T-helper 1 cell treated with Interleukin-12 subunit alpha and Interleukin-12 subunit beta and Interleukin-4 antibody, amounts not matched to agents 30 ng/mL and 1 ng/mL, for 36 hours (primary cell): ENCODE results near the gene CFH. TPM values are rescaled to one million over a fixed set of nuclear protein-coding genes. Genes with fewer than 3 reads are reported as not detected.
"Not testable (repeated sequence)": the region's sequence is repeated elsewhere in the genome, so short reads cannot be mapped to it uniquely, and the experiment has no call there.

ENCODE experiments used
- intact Hi-C: fragments of 100-400 bp; cut with micrococcal nuclease; formaldehyde crosslinking; loops from one replicate; pipeline ENCODE4 v1.15.1; 2024
- total RNA-seq: library from RNA; stranded (reverse); gene quantifications from 2 replicates; pipeline ENCODE4 v1.2.3, GENCODE V29; 2022

Gene CFH
- total RNA-seq, 1 donor from 2014 or later, result 2.5 TPM

GRCh38 chr1:196743244-196743643 lies 91.4 kb downstream of the CFH start:
- intact Hi-C loops, result not testable (repeated sequence)

- intact Hi-C loops, result not testable (repeated sequence)
These were observed 113.3 kb downstream of the CFH start for GRCh38 chr1:196765019-196765740.

GRCh38 chr1:196769823-196770222 lies 118.0 kb downstream of the CFH start:
- intact Hi-C loops, result not testable (repeated sequence)

GRCh38 chr1:196773713-196774112 lies 121.9 kb downstream of the CFH start:
- intact Hi-C loops, result no loop called here

GRCh38 chr1:196774175-196774574 lies 122.3 kb downstream of the CFH start:
- intact Hi-C loops, result no loop called here

GRCh38 chr1:196774603-196775002 lies 122.8 kb downstream of the CFH start, which contains the start of gene CFHR3:
TSS of gene CFHR3 (plus strand) at chr1:196774840. CDS start at chr1:196774887, 47 bp downstream.
- intact Hi-C loops, result no loop called here

GRCh38 chr1:196777603-196778002 lies 125.8 kb downstream of the CFH start:
- intact Hi-C loops, result no loop called here

- intact Hi-C loops, result no loop called here
These were observed 127.2 kb downstream of the CFH start for GRCh38 chr1:196779093-196779492.

GRCh38 chr1:196791252-196791651 lies 139.4 kb downstream of the CFH start:
- intact Hi-C loops, result not testable (repeated sequence)

GRCh38 chr1:196794103-196794502 lies 142.3 kb downstream of the CFH start:
- intact Hi-C loops, result not testable (repeated sequence)

Other genes with a start within 250 kb of the CFH start
- not detected in 2 replicates for gene KCNT2, start 43.6 kb upstream of the CFH start, total RNA-seq
- not detected in 2 replicates for gene CFHR3, start 122.8 kb downstream of the CFH start, total RNA-seq
- not detected in 2 replicates for gene CFHR1, start 167.7 kb downstream of the CFH start, total RNA-seq
- not detected in 2 replicates for gene CFHR4, start 236.0 kb downstream of the CFH start, total RNA-seq